Activated CD8-positive, alpha-beta memory T cell treated with anti-CD3 and anti-CD28 coated beads for 1 hour (primary cell): Measurements from ENCODE around the gene CCDC34.

Experiments
- DNase-seq, 2 donors: peaks; one replicate each; pipeline ENCODE4 v3.0.0-alpha.2; 2020; ENCODE audit warnings: low read depth in 1 of 2; ENCODE audit errors: extremely low read depth in 1 of 2

The CCDC34 gene

DNA sequence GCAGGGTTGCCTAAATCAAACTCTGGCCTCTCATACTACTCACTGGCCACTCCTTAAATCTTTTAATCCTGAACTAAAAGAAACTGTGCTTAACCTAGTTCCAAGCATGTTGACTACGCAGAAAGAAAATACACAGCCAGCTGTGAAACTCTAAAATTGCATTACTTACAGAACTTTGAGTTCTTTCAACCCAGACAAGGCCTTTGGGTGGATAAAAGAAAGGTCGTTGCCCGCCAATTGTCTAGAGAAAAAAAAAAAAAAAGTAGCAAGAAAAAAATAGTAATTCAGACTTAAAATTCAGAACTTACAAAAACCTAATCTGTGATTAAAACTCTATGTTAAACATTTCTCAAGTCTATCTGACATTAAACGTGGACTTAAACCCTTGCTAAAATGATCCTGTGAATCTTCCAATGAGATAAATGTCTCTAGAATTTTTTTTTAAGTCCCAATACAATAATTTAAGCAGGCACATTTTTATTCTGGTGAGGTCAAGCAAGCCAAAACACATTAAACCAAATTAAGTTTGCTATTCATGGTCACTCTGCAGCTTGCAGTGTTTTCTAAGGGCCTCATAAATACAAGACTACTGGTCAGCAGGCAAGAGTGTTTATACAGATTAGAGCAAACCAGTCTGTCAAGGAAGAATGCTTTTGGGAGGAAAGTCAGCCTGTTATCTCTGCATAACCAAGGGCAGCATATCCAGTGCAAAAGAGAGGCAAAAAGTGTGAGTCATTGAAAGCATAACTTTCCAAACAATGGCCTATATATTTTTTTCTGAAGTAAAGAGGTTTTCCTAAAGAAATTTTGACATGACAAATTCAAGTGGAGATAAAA is 29.5 kb upstream of the CCDC34 start:
- no peak for DNase-seq

- no peak for DNase-seq
Observed at GRCh38 chr11:27391331-27392015, 28.5 kb upstream of the CCDC34 start.

DNA sequence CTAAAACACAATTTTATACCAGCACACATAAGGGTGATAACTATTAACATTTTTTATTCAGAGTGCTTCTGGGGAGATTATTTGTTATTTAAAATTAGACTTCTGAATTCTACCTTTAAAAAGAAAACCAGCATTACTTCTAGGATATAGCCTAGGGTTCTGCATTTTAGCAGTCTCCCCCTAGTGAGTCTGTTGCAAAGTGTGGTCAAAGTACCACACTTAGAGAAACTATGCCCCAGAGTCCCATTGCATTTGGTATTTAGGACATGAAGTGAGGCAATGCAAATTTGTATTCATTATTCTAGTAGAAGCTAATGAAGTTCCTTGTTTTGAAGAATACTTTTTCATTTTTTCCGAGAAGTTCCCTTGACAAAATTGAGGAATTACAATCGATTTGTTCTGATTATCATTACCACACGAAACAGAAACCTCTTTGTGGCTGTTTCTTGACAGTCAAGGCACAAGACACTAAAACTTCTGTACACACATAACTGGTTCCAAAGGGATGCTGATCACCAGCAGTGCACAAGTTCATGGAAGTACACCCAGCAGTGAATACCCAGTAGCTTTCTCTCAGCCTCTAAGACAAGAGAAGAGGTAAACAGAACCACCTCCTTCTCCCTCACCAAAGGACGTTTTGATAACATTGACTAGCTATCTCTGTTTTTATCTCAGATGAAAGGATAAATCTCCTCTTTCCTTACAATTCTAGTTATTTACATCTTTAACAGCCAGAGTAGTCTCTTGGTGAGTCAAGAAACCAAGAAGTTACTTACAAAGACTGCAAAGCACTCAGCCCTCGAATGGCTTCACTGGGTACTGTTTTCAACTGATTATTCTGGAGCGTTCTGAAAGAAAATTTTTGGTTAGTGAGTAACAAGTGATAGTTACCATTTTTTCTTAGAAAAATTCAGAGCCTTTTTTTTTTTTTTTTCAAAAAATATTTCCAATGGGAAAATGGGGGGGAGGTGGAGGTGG is 27.6 kb upstream of the CCDC34 start:
- no peak for DNase-seq

GRCh38 chr11:27388869-27389268 is 25.9 kb upstream of the CCDC34 start:
- no peak for DNase-seq

DNA sequence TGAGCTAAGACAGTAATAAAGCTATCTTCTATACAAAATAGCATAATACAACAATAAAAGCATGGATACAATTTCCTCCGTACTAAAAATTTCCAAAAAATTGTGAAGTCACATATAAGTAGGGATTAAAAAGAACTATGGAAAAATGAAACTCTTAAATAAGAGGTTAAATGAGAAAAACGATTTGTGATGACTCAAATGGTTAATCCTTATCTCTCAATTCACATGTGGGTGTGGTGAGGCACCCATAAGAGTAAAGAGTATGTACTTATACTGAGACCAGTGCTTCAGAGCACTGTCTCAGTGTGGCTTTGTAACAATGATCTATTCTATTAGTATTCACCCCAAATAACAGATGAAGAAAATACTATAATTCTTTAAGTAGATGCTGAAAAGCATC is 25.0 kb upstream of the CCDC34 start:
- DNase-seq: no peak

- DNase-seq: no peak
Observed at GRCh38 chr11:27387362-27387761, 24.3 kb upstream of the CCDC34 start.

- no peak for DNase-seq
Observed at GRCh38 chr11:27386181-27386845, 23.3 kb upstream of the CCDC34 start.

DNA sequence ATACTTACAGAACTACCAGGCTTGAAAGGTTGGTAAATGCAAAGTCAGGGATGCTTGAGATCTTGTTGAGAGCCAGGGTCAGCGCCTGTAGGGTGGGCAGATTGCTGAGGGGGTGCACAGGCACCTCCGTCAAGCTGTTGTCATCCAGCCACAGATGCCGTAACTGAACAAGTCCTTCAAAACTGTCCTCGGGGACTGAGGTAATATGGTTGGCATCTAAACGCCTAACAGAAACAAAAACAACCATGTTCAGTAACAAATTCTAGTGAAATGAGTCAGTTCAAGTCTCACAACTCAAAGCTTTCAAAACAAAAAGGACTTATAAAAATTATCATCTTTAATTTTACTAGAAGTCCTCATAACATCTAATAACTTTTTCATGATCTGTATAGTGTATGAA is 22.2 kb upstream of the CCDC34 start:
- DNase-seq: no peak

DNA sequence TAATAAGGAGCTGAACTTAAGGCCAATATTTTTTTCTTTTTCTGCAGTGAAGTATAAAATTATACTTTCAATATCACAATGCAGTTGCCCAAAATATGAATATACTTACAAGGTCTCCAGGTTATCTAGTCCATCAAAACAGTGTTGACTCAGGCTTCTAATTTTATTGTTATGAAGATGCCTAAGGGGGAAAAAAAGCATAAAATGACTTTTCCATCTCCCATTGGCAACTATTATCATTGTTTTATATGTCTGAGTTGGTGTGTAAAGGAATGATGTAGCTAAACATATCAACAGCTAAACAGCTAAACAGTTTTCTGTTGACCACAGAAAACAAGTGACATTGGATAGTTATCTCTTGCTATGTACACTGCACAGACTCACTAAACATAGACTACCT is 21.2 kb upstream of the CCDC34 start:
- no peak for DNase-seq

GRCh38 chr11:27383645-27384044 is 20.6 kb upstream of the CCDC34 start:
- DNase-seq: no peak

DNA sequence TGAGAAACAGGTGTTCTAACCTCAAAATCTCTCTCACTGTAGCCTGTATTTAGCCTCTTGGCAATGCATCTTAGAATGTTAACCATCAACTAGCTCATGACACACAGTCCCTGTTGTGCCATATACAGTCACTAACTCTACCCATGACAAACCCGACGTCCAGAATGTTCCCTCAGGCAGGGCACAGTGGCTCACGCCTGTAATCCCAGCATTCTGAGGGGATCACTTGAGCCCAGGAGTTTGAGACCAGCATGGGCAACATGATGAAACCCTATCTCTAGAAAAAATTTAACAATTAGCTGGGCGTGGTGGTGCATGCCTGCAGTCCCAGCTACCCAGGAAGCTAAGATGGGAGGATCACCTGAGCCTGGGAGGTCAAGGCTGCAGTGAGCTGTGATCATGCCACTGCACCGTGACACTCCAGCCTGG is 18.2 kb upstream of the CCDC34 start:
- DNase-seq: no peak

- DNase-seq: no peak
Observed at GRCh38 chr11:27380771-27381170, 17.8 kb upstream of the CCDC34 start.

DNA sequence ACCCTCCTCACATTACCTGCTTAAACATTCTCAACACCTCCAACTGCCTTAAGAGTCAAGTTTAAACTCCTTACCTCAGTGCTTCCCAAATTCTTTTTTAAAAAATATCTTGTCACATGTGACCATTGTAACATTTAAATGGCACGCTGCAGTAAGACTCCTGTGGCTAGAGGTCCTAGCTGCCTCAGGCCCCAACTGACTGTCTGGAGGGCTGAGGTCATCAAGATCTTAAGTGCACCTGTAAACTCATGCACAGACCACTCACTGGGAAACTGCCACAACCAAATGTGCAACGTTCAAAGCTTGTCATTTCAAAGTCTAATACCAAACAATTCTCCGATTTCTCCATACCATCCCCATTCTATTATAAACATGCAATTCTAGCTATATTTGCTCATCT is 16.4 kb upstream of the CCDC34 start:
- DNase-seq: no peak

DNA sequence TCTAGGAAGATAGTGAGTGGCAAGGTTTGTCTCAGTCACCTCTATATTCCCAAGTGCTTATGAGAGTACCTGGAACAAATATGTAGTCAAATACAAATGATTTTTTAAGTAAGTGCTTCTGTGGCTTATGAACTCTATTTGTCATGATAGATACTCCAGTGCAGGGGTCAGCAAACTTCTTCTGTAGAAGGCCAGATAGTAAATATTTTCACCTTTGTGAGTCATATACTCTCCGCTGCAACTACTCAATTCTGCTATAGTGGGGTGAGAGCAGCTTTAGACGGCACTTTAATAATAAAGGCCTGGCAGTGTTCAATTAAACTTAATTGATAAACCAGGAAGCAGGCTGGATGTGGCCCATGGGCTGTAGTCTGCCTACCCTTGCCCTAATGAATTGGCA is 12.4 kb upstream of the CCDC34 start:
- no peak for DNase-seq

DNA sequence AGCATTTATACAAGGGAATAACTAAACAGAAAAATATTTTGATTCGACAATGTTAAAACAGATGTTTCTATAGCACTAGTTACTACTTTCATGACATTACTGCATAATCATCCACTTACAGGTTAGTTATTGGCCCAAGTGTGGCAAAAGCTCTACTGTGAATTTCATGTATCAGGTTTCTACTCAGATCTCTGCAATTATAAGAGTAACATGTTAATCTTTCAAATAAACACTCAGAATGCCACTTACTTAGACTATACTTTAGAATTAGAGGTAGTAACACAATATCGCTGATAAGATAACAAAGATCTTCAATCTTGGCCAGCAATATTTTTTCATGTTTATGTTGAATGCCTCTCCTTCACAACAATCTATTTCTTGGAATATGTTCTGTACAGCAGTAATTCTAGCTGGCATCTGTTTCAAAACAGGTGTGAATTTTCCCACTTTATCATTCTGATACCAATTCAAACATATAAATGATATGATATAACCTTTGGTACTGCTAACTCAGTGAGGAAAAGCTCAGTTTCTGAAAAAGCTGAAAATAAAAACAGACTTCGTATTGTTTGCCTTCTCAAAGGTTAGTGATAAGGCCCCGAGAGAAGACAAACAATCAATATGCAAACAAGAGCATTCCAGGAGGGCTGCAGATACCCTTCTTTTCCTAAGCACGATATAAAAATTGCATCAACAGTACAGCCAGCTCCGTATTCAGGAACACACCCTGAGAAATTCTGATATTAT is 11.0 kb upstream of the CCDC34 start:
- DNase-seq: no peak

DNA sequence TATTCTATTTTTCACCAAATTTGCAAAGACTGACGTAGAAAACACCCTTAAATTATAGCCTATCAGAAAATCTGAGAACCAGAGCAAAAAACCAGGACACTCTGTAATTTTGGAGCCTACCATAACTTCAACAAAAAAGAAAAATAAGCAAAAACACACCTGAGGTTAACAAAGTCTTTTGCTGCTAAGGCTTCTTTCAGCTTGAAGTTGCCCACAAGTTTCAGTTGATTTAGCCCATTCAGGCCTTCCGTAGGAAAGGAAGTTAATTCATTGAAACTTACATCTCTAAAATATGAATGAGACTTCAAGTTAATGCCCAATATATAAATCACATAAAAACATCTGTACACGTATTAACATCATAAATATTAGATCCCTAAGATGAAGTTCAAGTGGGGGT is 10.4 kb upstream of the CCDC34 start:
- no peak for DNase-seq

DNA sequence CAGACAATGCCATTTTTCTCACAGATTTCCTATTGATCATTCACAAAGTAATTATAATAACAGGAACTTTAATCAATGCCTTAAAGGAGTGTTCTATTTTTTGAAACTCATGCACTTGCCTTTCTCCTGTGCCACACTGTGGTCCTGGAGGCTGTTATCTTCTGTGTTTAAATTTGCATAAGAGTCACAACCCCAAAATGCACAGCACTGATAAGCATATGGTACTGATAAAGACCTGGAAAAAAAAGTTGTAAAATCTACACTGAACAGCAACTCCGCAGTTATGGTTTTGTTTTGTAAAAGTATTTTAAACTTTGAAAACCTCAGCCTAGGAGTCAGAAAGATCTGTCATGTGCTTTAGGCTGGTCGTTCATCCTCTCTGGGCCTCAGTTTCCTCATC is 9.1 kb upstream of the CCDC34 start:
- DNase-seq: no peak

- DNase-seq: no peak
Observed at GRCh38 chr11:27371489-27371888, 8.5 kb upstream of the CCDC34 start.

GRCh38 chr11:27370374-27370773 is 7.4 kb upstream of the CCDC34 start:
- DNase-seq: no peak

DNA sequence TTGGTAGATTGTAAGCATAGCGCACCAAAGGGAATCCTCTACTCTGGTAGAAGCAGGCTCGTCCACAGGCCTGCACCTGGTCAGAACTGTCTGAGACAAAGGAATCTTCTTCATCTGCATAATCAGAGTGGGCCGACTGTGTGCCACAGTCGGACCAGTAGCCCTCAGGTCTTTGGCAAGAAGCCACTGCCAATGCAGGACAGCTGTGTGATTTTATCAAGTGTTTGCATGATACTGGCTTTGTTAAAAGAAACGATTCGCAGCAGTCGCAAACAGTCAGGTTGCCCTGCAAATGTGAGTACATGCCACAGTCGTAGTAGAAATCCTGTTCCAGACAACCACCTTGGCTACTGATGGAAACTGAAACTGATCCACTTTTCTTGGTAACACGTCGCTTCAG is 4.9 kb upstream of the CCDC34 start:
- DNase-seq: no peak
